Measurements from ENCODE around the gene MID1.

GRCh38 chrX:10554612-10555270 lies 65.6 kb downstream of the MID1 start:
- TF ChIP-seq POLR2A (IDR thresholded peaks at IDR 0.05; ENCODE audit: low read depth, low read length) = no peak
- no peak for TF ChIP-seq POLR2AphosphoS5 (IDR thresholded peaks at IDR 0.05; ENCODE audit: low read depth, low read length)
- TF ChIP-seq PAX5 (IDR thresholded peaks at IDR 0.05; ENCODE audit: insufficient read depth, low read length, severe bottlenecking) = no peak
